Activated CD4-positive, alpha-beta T cell treated with anti-CD3 and anti-CD28 coated beads for 1 hour (primary cell): ENCODE data around the gene METTL24.
"Not testable (repeated sequence)": the region's sequence is repeated elsewhere in the genome, so short reads cannot be mapped to it uniquely, and the experiment has no call there.

Source experiments
- DNase-seq: peaks from one replicate; pipeline ENCODE4 v3.0.0-alpha.2; 2020

METTL24 gene

GRCh38 chr6:110255211-110255750, 102.9 kb downstream of the METTL24 start:
- no peak for DNase-seq

DNA sequence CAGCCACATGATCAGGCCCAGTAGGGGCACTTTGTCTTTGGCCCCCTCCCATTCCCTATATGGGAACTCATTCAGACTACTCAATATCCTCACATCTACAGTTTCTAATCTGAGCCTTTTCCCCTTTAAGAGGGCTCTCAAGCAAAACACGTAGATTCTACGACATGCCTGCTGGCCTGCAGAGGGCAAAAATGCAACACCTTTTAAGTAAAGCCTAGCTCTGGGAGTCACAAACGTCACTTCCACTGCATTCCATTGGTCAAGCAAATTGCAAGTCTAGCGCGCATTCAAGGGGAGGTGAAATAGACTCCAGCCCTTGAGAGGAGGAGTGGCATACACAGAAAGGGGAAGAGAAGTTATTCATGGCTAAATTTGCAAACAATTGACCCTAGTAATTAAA, 107.3 kb downstream of the METTL24 start:
- no peak for DNase-seq

- no peak for DNase-seq
These were observed 108.1 kb downstream of the METTL24 start for GRCh38 chr6:110250058-110250457.

GRCh38 chr6:110246900-110247546, 111.1 kb downstream of the METTL24 start:
- no peak for DNase-seq

- no peak for DNase-seq
These were observed 111.8 kb downstream of the METTL24 start for GRCh38 chr6:110246378-110246777.

- not testable (repeated sequence) for DNase-seq
These were observed 113.5 kb downstream of the METTL24 start for GRCh38 chr6:110244621-110245020.

DNA sequence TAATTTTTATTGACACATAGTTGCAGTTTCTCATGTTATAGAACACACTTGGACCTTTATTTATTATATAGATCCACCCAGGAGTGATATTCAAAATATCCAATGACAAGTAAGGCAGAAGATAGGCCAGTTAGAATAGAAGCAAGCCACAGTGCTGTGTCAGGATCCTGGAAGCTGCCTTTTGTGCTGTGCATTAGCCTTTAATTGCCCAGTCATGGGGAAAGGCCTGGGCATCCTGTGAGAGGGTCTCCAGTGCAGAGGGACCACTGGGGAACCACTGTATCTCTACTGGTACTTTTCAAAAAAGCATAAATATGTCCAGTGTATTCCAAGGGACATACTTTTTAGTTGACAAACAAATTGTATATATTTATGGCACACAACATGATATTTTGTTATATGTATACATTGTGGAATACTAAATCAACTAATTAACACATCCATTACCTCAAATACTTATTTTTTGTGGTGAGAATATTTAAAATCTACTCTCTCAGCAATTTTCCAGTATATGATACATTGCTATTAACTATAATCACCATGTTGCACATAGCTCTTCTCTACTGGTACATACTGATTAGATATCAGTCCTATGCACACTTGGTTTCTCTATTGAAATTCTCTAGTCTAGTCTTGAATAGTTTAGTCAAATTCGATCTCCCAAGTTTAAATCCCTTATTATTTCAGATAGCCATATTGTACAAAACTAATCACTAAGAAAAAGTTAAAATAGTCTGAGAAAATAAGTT, 118.4 kb downstream of the METTL24 start:
- DNase-seq, result no peak

DNA sequence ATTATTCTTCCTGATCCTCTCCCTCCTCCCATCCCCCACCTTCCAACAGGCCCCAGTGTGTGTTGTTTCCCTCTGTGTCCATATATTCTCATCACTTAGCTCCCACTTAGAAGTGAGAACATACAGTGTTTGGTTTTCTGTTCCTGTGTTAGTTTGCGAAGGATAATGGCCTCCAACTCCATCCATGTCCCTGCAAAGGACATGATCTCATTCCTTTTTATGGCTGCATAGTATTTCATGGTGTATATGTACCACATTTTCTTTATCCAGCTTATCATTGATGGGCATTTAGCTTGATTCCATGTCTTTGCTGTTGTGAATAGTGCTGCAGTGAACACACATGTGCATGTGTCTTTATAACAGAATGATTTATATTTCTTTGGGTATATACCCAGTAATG, 122.1 kb downstream of the METTL24 start:
- not testable (repeated sequence) for DNase-seq

DNA sequence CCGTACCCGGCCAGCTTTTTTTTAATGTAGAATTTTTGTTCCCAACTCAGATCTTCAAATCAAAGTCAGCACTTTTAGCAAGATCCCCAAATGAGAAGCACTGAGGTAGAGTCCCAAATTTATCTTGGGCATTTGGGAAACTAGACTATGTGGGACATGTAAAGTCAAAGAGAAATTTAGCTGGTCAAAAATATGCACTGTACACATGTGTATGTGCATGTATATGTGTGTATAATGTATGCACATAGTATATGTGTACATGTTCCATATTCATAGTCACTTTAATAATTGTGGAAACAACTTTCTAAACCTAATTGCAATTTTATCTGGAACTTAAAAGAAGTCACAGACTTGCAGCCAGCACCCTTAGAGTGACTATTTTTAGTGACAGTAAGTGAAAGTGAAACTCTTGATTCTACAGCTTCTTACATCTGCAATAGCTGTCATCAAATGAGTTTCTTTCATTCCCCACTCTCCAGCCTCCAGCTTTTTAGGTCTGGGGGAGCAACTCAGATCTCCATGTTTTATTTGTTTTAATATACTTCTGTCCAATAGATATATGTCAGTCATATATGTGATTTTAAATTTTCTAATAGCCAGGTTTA, 124.3 kb downstream of the METTL24 start:
- no peak for DNase-seq

- DNase-seq, result no peak
These were observed 125.7 kb downstream of the METTL24 start for GRCh38 chr6:110232450-110232849.

- no peak for DNase-seq
These were observed 131.9 kb downstream of the METTL24 start for GRCh38 chr6:110226261-110226660.

DNA sequence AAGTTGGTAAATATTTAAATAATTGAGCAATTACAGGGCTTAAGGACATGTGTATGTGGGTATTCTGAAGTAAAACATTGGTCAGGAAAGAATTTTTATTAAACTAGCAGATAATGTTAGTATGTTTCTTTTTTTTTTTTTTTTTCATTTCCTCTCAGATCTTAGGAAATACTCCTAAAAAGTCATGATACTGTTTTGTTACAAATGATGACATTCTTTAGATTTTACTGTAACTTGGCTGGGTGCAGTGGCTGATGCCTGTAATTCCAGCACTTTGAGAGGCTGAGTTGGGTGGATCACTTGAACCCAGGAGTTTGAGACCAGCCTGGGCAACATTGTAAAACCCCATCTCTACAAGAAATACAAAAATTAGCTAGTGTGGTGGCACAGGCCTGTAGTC, 136.4 kb downstream of the METTL24 start:
- DNase-seq, result no peak

- DNase-seq, result no peak
These were observed 140.9 kb downstream of the METTL24 start for GRCh38 chr6:110217266-110217665.

GRCh38 chr6:110216140-110216539, 142.0 kb downstream of the METTL24 start:
- no peak for DNase-seq

GRCh38 chr6:110214338-110214737, 143.8 kb downstream of the METTL24 start:
- DNase-seq, result no peak

- no peak for DNase-seq
These were observed 146.4 kb downstream of the METTL24 start for GRCh38 chr6:110211753-110212152.

DNA sequence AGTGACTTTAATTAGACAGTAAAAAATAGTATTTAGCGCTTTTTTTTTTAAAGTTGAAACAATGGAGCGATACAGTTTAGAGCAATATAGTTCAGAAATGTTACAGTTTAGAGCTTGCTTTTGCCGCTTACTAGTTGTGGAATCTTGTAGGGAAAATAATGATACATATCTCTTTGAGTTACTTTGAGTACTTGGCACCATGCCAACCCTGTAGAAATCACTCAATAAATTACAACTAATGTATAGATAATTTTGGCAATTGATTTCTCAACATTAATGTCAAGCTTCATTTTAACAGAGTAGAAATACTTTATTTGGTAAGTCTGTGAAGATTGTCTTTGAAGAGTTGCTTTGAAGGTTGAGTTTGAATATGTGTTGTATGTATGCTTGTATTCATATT, 150.5 kb downstream of the METTL24 start:
- DNase-seq, result no peak

DNA sequence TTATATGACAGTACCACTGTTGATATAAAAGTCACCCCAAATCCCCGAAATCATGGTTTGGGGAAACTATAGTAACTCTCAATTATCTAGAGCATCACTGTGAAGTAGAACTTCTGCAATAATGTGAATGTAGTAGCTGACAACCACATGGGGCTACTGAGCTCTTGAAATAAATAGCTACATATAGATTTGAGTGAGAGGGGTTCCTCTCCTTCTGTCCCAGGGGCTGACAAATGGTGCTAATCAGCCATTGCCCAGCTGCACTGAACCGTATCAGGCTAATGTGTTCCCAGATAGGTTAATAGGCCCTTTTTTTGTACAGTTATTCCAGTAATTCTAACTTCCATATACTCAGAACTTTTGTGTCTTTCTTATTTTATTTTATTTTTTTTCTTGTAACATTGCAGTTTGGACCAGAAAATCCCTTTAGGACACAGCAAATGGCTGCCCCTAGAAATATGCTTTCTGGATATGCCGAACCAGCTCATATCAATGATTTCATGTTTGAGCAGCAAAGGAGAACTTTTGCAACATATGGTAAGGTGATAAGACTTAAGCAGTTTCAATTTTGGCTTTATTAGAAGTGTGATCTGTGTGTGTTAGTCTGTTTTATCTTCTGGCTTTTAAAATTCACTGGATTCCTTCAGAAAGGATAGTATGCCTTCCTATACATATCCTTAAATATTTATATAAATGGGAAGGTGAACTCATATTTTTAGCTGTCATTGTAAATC, 156.8 kb downstream of the METTL24 start:
- no peak for DNase-seq

GRCh38 chr6:110198561-110198960, 159.6 kb downstream of the METTL24 start:
- no peak for DNase-seq

DNA sequence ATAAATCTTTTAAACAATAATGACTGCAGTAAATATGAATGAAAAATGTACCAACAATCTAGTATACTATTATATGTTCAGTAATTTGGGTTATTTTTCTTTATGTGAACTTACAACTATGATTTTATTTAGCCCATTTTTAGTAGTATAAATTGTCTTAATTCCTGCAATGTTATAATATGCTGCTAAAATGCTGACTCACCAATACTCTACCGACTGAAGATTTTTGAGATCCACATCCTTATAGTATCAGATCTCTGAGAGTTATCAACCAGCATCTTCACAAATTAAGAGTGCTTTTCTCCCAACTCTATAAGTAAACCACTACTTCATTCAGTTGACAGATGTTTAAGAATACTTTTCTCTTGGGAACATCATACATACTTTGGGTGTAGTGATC, 161.3 kb downstream of the METTL24 start:
- DNase-seq, result no peak

DNA sequence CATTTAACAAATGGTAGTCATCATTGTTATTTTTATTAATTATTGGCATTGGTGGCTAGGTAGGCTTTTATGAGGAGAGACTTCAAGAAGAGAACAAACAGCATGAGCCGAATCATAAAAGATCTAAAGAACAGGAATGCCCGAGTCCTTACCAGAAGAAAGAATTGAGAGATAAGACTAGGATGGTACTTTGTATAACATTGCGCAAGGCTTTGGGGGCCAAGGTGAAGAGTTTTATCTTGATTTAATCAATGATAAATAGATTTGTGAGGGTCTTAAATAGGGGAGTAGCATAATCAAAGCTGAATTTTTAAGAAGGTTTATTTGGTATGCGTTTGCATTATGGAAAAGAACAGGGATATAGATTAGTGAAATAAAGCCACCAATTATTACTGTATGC, 162.5 kb downstream of the METTL24 start:
- no peak for DNase-seq
